ENCODE measurements around the gene RUNX1.
"Not testable (repeated sequence)": the region's sequence is repeated elsewhere in the genome, so short reads cannot be mapped to it uniquely, and the experiment has no call there.

RUNX1 gene

GRCh38 chr21:34994766-34995631, 54.1 kb downstream of the RUNX1 start:
- Mint-ChIP-seq H3K4me3 (no peak overlapping the region), H3K27ac (no peak overlapping the region), H3K4me1 (peaks cover 25% of the 10 kb centered on the region), H3K36me3 (peaks cover 28% of the 10 kb centered on the region), H3K27me3 (no peaks in the 10 kb centered on the region), H3K9me3 (no peaks in the 10 kb centered on the region)
- no peak for ATAC-seq (ENCODE audit: low read depth)
- DNase-seq (ENCODE audit: low spot score in 2 of 2): no peak

DNA sequence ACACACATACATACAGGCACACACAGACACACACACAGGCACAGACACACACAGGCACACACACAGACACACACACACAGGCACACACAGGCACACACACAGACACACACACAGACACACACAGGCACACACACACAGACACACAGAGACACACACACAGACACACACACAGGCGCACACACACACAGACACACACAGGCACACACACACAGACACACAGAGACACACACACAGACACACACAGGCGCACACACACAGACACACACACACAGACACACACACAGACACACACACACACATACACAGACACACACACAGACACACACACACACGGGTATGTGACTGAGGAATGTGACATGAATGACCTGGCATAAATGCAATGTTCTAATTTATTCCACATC, 55.6 kb downstream of the RUNX1 start:
- H3K4me3 Mint-ChIP-seq; H3K27ac Mint-ChIP-seq; ATAC-seq (ENCODE audit: low read depth); DNase-seq (ENCODE audit: low spot score in 2 of 2); H3K9me3 Mint-ChIP-seq; H3K27me3 Mint-ChIP-seq: not testable (repeated sequence)
- H3K36me3 Mint-ChIP-seq: peaks cover 24% of the 10 kb centered on the region
- peaks cover 28% of the 10 kb centered on the region for H3K4me1 Mint-ChIP-seq

- H3K27me3 Mint-ChIP-seq: no peaks in the 10 kb centered on the region
- no peak for DNase-seq (ENCODE audit: low spot score in 2 of 2)
- peaks cover 20% of the 10 kb centered on the region for H3K36me3 Mint-ChIP-seq
- H3K4me3 Mint-ChIP-seq: no peak overlapping the region
- H3K27ac Mint-ChIP-seq: no peak overlapping the region
- ATAC-seq (ENCODE audit: low read depth): no peak
- H3K4me1 Mint-ChIP-seq: peaks cover 27% of the 10 kb centered on the region
- H3K9me3 Mint-ChIP-seq: no peaks in the 10 kb centered on the region
These were observed 56.2 kb downstream of the RUNX1 start for GRCh38 chr21:34992736-34993398.

GRCh38 chr21:34992180-34992579, 56.9 kb downstream of the RUNX1 start:
- Mint-ChIP-seq H3K27ac (no peak overlapping the region), H3K4me1 (peaks cover 31% of the 10 kb centered on the region)

DNA sequence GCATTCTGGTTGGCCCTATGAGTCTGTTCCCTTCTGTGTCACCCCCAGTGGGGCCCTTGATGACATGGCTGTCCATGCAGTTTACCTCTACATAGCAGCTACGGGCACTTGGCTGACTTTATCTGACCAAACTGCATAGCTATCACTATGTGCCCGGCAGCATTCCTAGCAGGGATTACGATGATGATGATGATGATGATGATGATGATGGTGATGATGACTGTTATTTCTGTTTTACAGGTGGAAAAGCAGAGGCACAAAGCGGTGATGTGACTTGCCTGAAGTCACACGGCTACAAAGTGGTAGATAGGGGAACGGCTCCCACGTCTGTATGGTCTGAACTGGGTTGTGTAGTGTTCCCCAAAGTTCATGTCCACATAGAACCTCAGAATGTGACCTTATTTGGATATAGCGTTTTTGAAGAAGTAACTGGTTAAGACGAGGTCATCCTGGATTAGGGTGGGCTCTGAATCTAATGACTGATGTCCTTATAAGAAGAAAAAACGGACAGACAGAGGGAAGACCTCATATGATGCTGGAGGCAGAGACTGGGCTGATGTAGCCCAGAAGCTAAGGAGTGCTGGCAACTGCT, 57.6 kb downstream of the RUNX1 start:
- H3K4me1 Mint-ChIP-seq: peaks cover 36% of the 10 kb centered on the region
- ATAC-seq (ENCODE audit: low read depth): no peak
- H3K36me3 Mint-ChIP-seq: peaks cover 18% of the 10 kb centered on the region
- DNase-seq (ENCODE audit: low spot score in 2 of 2): no peak
- H3K9me3 Mint-ChIP-seq: no peaks in the 10 kb centered on the region
- H3K27me3 Mint-ChIP-seq: no peaks in the 10 kb centered on the region
- H3K27ac Mint-ChIP-seq: no peak overlapping the region
- no peak overlapping the region for H3K4me3 Mint-ChIP-seq

More at GRCh38 chr21:34992180-34992579, 56.9 kb downstream of the RUNX1 start:
- Mint-ChIP-seq H3K9me3 (no peaks in the 10 kb centered on the region), H3K36me3 (peaks cover 18% of the 10 kb centered on the region), H3K27me3 (no peaks in the 10 kb centered on the region), H3K4me3 (no peak overlapping the region)
- no peak for ATAC-seq (ENCODE audit: low read depth)
- no peak for DNase-seq (ENCODE audit: low spot score in 2 of 2)

GRCh38 chr21:34990842-34991241, 58.3 kb downstream of the RUNX1 start:
- no peak overlapping the region for H3K27ac Mint-ChIP-seq
- peaks cover 15% of the 10 kb centered on the region for H3K36me3 Mint-ChIP-seq
- no peaks in the 10 kb centered on the region for H3K9me3 Mint-ChIP-seq
- peaks cover 34% of the 10 kb centered on the region for H3K4me1 Mint-ChIP-seq
- DNase-seq (ENCODE audit: low spot score in 2 of 2) (no peak), ATAC-seq (ENCODE audit: low read depth) (no peak)
- H3K27me3 Mint-ChIP-seq: no peaks in the 10 kb centered on the region
- no peak overlapping the region for H3K4me3 Mint-ChIP-seq

DNA sequence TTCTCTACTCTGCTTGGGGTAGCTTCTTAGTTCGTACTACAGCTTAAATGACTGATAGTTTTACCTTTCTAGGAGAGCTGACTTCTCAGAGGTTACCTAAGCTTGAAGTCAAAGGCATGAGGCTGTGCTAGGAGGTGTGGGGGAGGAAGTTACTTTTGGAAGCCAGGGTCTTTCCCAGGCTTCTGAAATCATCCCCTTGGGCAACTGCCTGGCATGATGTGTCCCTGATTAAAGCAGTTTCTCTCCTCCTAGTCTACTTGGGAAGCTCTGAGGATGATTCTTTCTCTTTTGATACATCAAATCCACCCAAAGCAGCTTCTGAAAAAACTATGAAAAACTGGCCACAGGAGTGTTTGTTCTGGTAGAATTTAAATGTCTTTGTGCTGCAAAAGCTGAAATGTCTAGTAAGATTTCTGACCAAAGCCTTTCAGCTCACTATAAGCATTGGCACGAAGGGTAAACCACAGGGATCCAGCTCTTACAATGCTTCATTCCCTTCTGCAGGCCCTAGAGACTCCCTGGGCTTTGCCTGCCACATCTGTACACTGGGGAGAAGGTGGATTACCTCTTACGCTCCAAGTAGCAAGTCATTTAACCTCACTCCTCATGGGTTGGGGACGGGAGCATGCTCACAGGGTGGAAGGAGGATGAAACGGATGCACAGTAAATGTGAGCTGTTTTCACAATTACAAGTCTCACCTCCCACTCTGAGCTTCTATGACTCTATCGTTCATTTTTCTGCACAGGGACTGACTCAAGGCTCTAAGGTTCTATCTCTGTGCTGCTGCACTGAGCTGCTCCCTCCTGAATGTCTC, 59.6 kb downstream of the RUNX1 start:
- no peak for ATAC-seq (ENCODE audit: low read depth)

DNA sequence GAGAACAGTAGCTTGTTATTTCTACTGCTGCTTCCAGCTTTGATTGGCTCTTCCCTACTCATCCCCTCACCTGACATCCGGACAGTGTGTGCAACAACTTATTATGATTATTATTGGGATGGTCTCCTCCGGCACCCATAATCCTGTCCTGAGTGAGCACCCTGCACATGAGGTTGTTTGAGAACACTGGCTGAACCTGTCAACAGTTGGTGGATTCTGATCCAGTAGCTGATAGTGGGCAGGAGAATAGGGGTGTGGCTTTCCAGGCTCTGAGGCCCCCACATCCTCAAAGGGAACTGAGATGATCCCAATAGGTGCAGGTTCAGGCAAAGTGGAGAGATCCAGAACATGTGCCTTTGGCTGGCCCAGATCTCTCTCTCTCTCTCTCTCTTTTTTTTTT, 60.5 kb downstream of the RUNX1 start:
- DNase-seq (ENCODE audit: low spot score in 2 of 2): no peak
- ATAC-seq (ENCODE audit: low read depth): no peak
- peaks cover 25% of the 10 kb centered on the region for H3K36me3 Mint-ChIP-seq
- H3K27me3 Mint-ChIP-seq: no peaks in the 10 kb centered on the region
- H3K4me1 Mint-ChIP-seq: peaks cover 51% of the 10 kb centered on the region
- H3K27ac Mint-ChIP-seq: no peak overlapping the region
- no peak overlapping the region for H3K4me3 Mint-ChIP-seq
- no peaks in the 10 kb centered on the region for H3K9me3 Mint-ChIP-seq

More for the DNA sequence above, 59.6 kb downstream of the RUNX1 start:
- Mint-ChIP-seq H3K27me3 (no peaks in the 10 kb centered on the region), H3K4me3 (no peak overlapping the region), H3K36me3 (peaks cover 19% of the 10 kb centered on the region), H3K9me3 (no peaks in the 10 kb centered on the region), H3K4me1 (peaks cover 42% of the 10 kb centered on the region), H3K27ac (no peak overlapping the region)
- DNase-seq (ENCODE audit: low spot score in 2 of 2): no peak

- Mint-ChIP-seq H3K4me1 (peaks cover 54% of the 10 kb centered on the region), H3K4me3 (peak overlapping the region; percentile 1), H3K27me3 (no peaks in the 10 kb centered on the region), H3K9me3 (no peaks in the 10 kb centered on the region), H3K27ac (no peak overlapping the region), H3K36me3 (peaks cover 27% of the 10 kb centered on the region)
- DNase-seq (ENCODE audit: low spot score in 2 of 2) (no peak), ATAC-seq (ENCODE audit: low read depth) (no peak)
These were observed 61.0 kb downstream of the RUNX1 start for GRCh38 chr21:34988139-34988538.

DNA sequence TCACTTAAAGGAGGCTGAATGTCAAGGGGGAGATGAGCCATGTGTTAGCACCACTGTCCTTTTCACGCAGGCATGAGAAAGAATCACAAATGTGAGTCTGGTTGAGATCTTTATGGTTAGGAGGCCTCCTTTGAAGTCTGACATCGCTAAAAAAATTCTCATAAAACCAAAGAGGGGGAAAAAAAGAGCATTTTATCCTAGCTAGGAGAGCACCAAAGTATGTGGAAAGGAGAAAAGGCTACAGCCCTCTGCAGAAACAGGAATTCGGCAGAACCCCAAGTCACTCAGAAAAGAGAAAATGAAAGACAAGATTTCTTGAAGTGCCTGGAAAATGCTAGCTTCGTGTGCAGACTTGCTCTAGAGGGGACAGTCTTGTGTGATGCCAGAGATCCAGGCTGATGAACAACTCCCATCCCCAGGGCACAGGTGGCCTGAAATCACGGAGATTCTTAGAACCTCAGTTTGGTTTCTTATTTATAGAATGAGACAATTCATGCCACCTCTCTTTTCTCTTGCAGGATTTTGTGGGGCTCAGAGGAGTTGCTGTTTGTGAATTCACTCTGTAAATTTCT, 61.5 kb downstream of the RUNX1 start:
- H3K4me1 Mint-ChIP-seq: peaks cover 54% of the 10 kb centered on the region

DNA sequence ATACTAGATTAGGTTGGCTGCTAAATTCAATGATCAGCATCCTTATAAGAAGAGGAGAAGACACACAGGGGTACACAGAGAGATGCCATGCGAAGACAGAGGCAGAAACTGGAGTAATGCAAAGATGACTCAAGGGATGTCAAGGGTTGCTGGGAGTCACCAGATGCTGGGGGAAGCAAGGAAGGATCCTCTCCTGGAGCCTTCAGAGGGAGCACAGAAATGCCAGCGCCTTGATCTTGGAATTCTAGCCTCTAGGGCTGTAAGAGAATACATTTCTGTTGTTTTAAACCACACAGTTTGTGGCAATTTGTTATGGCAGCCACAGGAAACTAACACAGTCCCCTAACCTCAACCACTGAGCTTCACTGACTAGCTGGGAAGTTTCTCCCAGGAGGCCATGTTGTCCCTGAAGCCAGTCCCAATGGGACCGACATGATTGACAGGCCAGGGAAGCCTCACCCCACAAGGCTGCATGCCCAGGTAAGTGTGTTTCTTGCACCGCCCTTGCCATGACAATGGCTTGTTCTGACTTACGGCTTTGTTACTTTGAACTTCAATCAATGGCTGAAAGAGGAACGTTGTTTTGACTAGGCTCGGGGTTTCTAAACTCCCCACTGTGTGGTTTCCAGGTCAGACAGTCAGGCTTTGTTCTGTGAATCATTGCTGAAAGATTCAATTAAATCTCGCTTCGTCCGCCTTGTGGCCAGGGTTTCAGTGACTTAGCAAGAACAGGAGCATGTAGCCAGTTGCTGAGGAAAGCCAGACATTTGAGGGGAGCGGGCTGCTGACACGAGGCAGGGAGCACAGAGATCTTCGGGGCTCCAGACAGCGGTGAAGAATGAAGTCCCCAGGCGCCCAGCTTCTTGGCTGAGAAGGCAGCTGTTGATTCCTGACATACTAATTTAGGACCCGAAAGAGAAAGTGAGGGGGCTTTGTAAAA, 62.3 kb downstream of the RUNX1 start:
- peak in 1 of 2 donors; percentile 21 for DNase-seq (ENCODE audit: low spot score in 2 of 2)
- peaks cover 32% of the 10 kb centered on the region for H3K36me3 Mint-ChIP-seq
- peak overlapping the region; percentile 72 for H3K4me3 Mint-ChIP-seq
- H3K27me3 Mint-ChIP-seq: no peaks in the 10 kb centered on the region
- no peaks in the 10 kb centered on the region for H3K9me3 Mint-ChIP-seq
- H3K27ac Mint-ChIP-seq: peak overlapping the region; percentile 74
- peak; percentile 74 for ATAC-seq (ENCODE audit: low read depth)
- peaks cover 56% of the 10 kb centered on the region for H3K4me1 Mint-ChIP-seq

More for the DNA sequence above, 61.5 kb downstream of the RUNX1 start:
- ATAC-seq (ENCODE audit: low read depth) (peak; percentile 10), DNase-seq (ENCODE audit: low spot score in 2 of 2) (no peak)
- Mint-ChIP-seq H3K27ac (peak overlapping the region; percentile 74), H3K36me3 (peaks cover 30% of the 10 kb centered on the region), H3K4me3 (peak overlapping the region; percentile 72), H3K27me3 (no peaks in the 10 kb centered on the region), H3K9me3 (no peaks in the 10 kb centered on the region)

DNA sequence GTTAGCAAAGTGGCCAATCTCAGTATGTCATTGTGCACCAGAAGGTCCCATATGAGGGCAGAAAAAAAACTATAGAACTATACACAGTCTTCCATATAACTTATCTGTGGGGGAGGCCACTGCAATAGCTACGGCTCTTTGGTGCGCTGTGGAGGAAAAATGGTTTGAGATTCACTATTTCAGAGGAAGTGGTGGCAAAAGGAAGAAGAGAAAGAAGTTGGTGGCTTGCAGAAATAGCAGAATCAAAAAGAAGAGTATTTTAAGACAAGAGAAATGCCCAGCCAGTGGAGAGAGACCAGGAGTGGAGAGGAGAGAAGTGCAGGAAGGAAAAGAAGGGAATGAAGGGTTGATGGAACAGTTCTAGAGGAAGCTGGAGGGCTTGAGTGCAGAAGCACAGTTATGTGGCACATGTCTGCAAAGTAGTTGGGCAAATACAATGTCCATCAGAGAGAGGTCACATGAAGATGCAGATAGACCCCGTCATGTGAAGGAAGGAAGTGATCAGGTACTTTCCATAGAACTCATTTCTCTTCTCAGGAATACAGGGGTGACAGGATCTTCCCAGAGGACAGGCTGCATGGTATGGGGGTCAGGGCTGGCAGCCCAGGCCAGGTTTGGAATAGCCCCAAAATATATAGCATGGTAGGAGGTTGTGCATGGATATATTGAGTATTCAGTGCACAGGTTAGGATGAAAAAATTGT, 64.6 kb downstream of the RUNX1 start:
- DNase-seq (ENCODE audit: low spot score in 2 of 2) (no peak), ATAC-seq (ENCODE audit: low read depth) (no peak)
- Mint-ChIP-seq H3K36me3 (peaks cover 25% of the 10 kb centered on the region), H3K4me1 (peaks cover 43% of the 10 kb centered on the region), H3K9me3 (no peaks in the 10 kb centered on the region), H3K27me3 (no peaks in the 10 kb centered on the region), H3K27ac (peak overlapping the region; percentile 4), H3K4me3 (peak overlapping the region; percentile 37)
